Fibroblast of skin of abdomen (primary cell): ENCODE data around the gene RC3H2. TPM values are rescaled to one million over a fixed set of nuclear protein-coding genes. Genes with fewer than 3 reads are reported as not detected.

Experiments used
- DNase-seq: peaks from one replicate; pipeline ENCODE4 v3.0.0-alpha.2; 2013
- polyA plus RNA-seq, 2 experiments: library from polyadenylated mRNA; unstranded; fragments of 120-200 nt; gene quantifications; one replicate each; pipeline ENCODE4 v1.2.1, GENCODE V29; 2013; ENCODE audit not compliant: insufficient read length in 2 of 2

RC3H2 gene
- polyA plus RNA-seq (2013, experiment 1 of 2; ENCODE audit: insufficient read length) = 21.0 TPM
- polyA plus RNA-seq (2013, experiment 2 of 2; ENCODE audit: insufficient read length) = 22.7 TPM

GRCh38 chr9:122904823-122905710 lies at the start of gene RC3H2:
RC3H2 (minus strand) TSS chr9:122905359; CDS start chr9:122897509, 7,850 bp downstream.
- DNase-seq = peak; percentile 100

GRCh38 chr9:122954253-122954691 lies 49.1 kb upstream of the RC3H2 start:
- peak; percentile 12 for DNase-seq

DNA sequence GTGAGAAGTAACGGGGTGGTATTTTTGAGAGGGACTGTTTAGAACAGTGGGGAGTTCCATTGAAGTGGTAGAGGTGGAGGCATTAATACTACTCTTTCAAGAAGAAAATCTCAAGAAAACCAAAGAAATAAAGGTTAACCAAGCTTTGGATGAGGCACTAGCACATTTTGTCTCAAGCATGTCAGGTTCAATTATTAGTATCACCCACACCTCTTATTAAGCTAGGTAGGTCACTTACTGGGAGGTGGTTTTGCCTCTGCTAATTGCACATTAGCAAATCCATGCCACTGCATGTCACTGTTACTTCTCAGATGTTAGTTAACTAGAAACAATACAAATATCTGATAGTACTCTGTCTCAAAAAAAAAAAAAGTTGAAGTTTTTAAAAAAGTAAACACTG lies 45.9 kb upstream of the RC3H2 start:
- no peak for DNase-seq

GRCh38 chr9:122950263-122950662 lies 45.1 kb upstream of the RC3H2 start:
- DNase-seq = no peak

- no peak for DNase-seq
Observed at GRCh38 chr9:122949696-122950095, 44.5 kb upstream of the RC3H2 start.

DNA sequence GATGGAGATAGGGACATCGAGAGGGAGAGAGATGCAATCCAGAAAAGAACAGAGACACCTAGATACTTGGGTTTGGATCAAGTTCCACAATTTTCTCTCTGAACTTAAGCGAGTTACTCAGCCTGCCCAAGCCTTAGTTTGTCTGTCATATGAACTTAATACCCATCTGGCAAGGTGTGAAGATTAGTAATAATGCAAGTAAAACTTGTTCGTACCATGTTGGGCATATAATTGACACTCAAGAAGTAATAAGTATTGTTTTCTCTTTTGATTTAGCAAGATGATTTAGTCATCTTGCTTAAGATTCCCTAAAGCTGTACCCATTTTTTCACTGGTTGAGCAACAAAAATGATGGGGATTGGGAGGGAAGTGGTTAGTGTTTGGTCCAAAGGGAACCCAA lies 43.2 kb upstream of the RC3H2 start:
- DNase-seq = no peak

DNA sequence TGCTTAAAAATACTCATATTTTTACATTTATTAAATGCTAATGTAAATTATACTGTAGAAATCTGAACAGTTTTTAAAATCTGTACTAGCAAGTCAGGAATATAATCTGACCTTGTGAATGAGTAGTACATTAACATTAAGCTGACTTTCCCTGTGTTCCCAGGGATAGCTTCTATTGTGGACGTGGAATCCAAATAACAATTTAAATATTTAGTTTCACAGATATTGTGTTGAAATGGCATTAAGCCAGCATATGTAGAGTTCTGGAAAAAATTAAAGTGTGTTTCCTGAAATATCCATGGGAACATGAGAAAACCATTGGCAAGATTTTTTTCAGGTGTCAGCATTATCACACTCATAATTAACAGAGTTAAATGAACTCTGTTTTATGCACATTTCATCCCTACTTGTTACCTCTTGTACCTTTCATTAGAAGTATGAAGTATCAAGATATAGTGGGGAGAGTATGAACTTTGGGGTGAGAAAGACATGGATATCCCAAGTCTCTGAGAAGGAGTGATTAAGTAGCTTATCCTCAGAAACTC lies 41.4 kb upstream of the RC3H2 start:
- DNase-seq = no peak

GRCh38 chr9:122944960-122945888 lies 40.1 kb upstream of the RC3H2 start:
- peak; percentile 33 for DNase-seq

DNA sequence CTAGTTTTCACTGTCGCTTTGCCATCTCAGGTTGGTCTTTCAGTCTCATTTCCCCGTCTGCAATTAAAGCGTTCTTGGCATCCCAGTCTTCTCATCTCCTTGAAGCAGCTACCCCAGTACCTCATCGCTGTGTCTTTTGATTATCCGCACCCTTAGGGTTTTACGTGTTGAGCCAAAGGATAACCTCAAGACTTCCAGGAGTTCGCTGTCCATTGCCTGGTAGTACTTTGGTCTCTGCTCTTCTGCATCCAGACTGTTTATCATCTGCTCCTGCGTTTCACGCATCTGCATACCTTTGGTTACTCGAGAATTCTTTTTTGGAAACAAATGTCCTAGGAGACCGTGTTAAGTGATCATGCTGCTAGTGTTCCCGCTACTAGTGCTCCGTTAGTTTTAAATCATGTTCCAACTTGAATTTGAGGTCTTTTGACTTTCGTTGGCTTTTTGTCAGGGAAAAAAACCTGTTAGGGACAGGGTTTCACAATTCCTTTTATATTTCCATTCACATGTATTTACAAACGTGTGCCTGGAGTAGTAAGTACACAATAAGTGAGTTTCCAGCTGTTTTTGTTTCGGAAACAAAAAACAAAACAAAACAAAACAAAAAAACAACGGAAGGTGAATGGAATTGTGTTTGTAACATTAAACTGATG lies 36.5 kb upstream of the RC3H2 start:
- peak; percentile 54 for DNase-seq

DNA sequence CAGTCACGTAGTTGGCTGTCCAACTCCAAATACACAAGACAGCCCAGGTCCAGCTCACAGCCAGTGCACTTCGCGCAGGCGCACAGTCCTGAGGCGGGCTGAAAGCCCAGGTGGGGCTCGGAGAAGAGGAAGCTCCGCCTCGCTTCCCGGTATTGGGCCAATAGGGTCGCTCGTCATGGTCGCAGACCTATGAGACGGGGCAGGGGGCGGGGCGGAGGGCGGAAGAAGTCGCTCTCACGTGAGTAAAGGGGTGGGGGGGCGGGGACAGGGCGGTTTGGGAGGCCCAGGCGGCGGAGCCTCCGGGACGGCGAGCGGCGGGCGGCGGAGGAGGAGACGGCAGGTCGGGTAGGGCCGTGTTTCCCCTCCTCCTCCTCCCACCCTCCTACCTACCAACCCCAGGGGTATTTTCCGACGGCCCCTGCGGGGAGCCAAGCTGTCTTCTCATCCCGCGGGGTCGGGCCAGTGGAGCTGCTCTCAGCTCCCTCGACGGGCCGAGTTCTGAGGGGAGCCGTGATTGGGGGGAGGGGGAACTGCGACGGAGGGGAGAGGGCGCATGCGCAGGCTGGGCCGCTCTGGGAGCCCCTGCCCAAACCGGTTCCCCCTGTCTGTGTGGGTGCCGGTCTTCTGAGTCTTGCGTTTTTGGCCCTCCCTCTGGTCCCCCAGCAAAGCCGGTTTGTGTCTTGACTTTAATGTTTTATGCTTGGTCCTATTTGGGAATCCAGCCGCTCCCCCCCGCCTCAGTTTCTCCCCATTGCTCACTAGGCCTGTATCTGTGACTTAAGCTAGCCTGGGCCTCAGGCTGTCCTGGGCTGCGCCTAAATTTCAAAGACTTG lies 35.8 kb upstream of the RC3H2 start, which contains the start of gene RABGAP1:
Gene RABGAP1, plus strand, starts transcription at position 272 of the 833 bp plus-strand sequence. CDS start 16,040 bp downstream, outside the sequence.
- peak; percentile 99 for DNase-seq

DNA sequence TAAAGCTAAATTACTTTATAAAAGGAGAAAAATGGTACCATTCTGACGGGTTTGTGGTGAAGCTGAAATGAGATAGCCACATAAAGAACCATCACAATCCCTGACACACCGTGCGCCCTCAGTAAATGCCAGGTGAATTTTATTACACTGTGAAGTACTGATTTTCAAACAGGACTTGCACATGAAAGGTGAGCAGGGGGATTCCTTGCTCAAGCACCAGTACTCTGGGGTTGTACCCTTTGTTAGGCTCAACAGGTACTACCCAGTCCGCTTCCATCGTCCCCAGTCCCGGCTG lies 35.2 kb upstream of the RC3H2 start:
- no peak for DNase-seq

GRCh38 chr9:122939601-122940000 lies 34.4 kb upstream of the RC3H2 start:
- no peak for DNase-seq

DNA sequence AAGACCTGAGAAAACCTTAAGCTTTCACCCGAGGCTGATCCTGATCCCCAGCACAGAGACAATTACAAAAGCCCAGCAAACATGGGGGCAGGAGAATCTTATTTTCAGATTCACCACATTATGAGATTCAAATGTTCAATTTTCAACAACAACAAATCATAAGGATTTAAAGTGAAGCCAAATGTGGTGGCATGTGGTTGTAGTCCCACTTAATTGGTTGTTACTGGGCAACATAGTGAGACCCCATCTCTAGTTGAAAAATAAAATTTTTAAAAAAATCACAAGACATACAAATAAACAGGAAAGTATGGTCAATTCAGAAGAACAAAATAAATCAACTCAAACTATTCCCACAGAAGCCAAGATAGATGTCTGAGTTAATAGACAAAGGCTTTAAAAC lies 31.7 kb upstream of the RC3H2 start:
- DNase-seq = no peak

GRCh38 chr9:122936464-122936863 lies 31.3 kb upstream of the RC3H2 start:
- no peak for DNase-seq

GRCh38 chr9:122931226-122932121 lies 26.3 kb upstream of the RC3H2 start, which contains the start of gene ZBTB26:
ZBTB26 (minus strand) TSS chr9:122931512; CDS start chr9:122919934, 11,578 bp downstream.
- DNase-seq = peak; percentile 92

- DNase-seq = no peak
Observed at GRCh38 chr9:122930541-122931225, 25.5 kb upstream of the RC3H2 start.

GRCh38 chr9:122929796-122930354 lies 24.7 kb upstream of the RC3H2 start:
- no peak for DNase-seq

DNA sequence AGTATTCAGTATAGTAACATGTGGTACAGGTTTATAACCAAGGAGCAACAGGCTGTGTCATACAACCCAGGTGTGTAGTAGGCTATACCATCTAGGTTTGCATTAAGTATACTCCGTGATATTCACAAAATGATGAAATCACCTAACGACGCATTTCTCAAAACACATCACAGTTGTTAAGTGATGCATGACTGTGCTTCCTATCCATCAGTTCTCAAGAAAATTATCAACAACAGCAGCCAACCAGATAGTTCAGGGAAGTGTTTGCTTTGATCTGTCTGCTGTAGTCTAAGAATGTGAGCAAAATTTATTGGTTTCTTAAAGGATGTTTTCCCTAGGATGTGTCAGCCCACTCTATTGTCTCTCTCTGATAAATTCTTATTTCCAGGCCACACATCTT lies 18.8 kb upstream of the RC3H2 start:
- DNase-seq = no peak

DNA sequence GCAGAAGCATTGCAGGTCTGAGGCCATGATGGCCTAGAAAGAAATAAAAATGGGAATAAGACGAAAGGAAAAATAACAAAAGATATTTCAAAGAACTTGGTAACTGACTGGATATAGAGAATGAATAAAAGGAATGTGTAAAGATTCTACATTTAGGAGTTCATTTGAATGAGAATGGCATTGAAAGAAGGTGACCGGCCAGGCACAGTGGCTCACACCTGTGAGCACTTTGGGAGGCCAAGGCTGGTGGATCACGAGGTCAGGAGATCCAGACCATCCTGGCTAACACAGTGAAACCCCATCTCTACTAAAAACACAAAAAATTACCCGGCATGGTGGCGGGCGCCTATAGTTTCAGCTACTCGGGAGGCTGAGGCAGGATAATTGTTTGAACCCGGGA lies 17.6 kb upstream of the RC3H2 start:
- DNase-seq = no peak
